Lower lobe of right lung (tissue), 2 donors: ENCODE data around the gene DTX3. TPM values are rescaled to one million over a fixed set of nuclear protein-coding genes. Genes with fewer than 3 reads are reported as not detected.
A peak's percentile ranks its signal among the peaks of the same experiment; 100 is the strongest.

ENCODE experiments used
- ATAC-seq, 2 donors: fragments of 200-7000 bp; cut with Tn5 transposase; one replicate each; pipeline ENCODE4 v1.9.1; 2020 to 2022; ENCODE audit warnings: mild to moderate bottlenecking in 2 of 2, moderate library complexity in 2 of 2
- DNase-seq: peaks from one replicate; pipeline ENCODE4 v3.0.0-alpha.2; 2020
- H3K27ac ChIP-seq: fragments of 200-600 bp; one replicate; pipeline ENCODE4 v1.8.0; 2022
- H3K27me3 ChIP-seq: fragments of 200-600 bp; one replicate; pipeline ENCODE4 v1.8.0; 2022; ENCODE audit warnings: low read depth
- H3K36me3 ChIP-seq: fragments of 200-600 bp; one replicate; pipeline ENCODE4 v1.8.0; 2022; ENCODE audit warnings: mild to moderate bottlenecking
- H3K4me1 ChIP-seq: fragments of 200-600 bp; one replicate; pipeline ENCODE4 v1.8.0; 2022
- H3K4me3 ChIP-seq: fragments of 200-600 bp; one replicate; pipeline ENCODE4 v1.8.0; 2022; ENCODE audit warnings: mild to moderate bottlenecking
- H3K9me3 ChIP-seq: fragments of 200-600 bp; one replicate; pipeline ENCODE4 v1.8.0; 2022
- intact Hi-C: fragments of 100-400 bp; cut with DNase I; formaldehyde crosslinking; loops from one replicate; pipeline ENCODE4 v1.11.0; 2022
- total RNA-seq: library from RNA; stranded (reverse); fragmentation: NEBNext Ultra II Directional; extraction: Animal tissue kit (Norgen Biotek cat#: 25700); gene quantifications from one replicate; pipeline ENCODE4 v1.2.1, GENCODE V29; 2021
- TF ChIP-seq, protein P1 (sequence below): fragments of 200-600 bp; IDR thresholded peaks from one replicate; pipeline ENCODE4 v1.8.0; 2022; ENCODE audit warnings: antibody characterized with exemption, mild to moderate bottlenecking
- donor health status: DM: no; HTN: yes; CAD: no; lungs with severe emphysema.

DTX3 gene
- total RNA-seq, 1 donor from 2014 or later, result 21.4 TPM

GRCh38 chr12:57605811-57606311 lies 1.2 kb downstream of the DTX3 start:
- Histone ChIP-seq H3K27ac (no peak overlapping the region), H3K27me3 (peaks cover 4% of the 10 kb centered on the region), H3K4me3 (peak overlapping the region; percentile 65), H3K36me3 (peaks cover 31% of the 10 kb centered on the region), H3K9me3 (no peaks in the 10 kb centered on the region), H3K4me1 (peaks cover 23% of the 10 kb centered on the region)
- DNase-seq (no peak), ATAC-seq (no peak)
- intact Hi-C loops, result no loop called here
- TF ChIP-seq, protein P1, sequence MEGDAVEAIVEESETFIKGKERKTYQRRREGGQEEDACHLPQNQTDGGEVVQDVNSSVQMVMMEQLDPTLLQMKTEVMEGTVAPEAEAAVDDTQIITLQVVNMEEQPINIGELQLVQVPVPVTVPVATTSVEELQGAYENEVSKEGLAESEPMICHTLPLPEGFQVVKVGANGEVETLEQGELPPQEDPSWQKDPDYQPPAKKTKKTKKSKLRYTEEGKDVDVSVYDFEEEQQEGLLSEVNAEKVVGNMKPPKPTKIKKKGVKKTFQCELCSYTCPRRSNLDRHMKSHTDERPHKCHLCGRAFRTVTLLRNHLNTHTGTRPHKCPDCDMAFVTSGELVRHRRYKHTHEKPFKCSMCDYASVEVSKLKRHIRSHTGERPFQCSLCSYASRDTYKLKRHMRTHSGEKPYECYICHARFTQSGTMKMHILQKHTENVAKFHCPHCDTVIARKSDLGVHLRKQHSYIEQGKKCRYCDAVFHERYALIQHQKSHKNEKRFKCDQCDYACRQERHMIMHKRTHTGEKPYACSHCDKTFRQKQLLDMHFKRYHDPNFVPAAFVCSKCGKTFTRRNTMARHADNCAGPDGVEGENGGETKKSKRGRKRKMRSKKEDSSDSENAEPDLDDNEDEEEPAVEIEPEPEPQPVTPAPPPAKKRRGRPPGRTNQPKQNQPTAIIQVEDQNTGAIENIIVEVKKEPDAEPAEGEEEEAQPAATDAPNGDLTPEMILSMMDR, result no peak

DNA sequence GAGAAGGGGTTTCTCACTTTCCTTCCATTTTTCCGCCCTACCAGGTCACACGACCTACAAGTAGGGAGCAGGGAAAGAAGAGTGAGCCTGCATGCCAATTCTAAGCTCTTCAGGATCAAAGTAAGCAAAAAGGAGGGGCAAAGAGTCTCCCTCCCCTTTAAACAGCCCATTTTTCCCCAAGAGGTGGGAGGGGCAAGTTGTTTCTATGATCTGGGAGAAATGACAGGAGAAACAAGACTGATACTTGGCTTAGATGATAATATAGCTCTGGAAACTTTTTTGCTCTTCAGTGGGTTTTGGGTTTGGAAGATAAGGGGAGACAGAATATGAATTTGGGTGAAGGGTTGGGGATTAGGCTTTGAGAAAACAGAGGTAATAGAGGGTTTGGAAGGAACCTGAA lies 1.8 kb downstream of the DTX3 start:
- ATAC-seq (no peak), DNase-seq (no peak)
- intact Hi-C loops, result no loop called here
- Histone ChIP-seq H3K9me3 (no peaks in the 10 kb centered on the region), H3K27ac (no peak overlapping the region), H3K36me3 (peaks cover 25% of the 10 kb centered on the region), H3K4me3 (no peak overlapping the region), H3K27me3 (peaks cover 6% of the 10 kb centered on the region), H3K4me1 (peaks cover 29% of the 10 kb centered on the region)
- TF ChIP-seq, protein P1, result no peak

GRCh38 chr12:57606821-57607220 lies 2.2 kb downstream of the DTX3 start:
- peaks cover 10% of the 10 kb centered on the region for H3K27me3 ChIP-seq
- H3K36me3 ChIP-seq, result peaks cover 21% of the 10 kb centered on the region
- no peak overlapping the region for H3K4me3 ChIP-seq
- H3K27ac ChIP-seq, result no peak overlapping the region
- H3K9me3 ChIP-seq, result no peaks in the 10 kb centered on the region
- ATAC-seq, result no peak
- DNase-seq, result no peak
- intact Hi-C loops, result no loop called here
- peaks cover 33% of the 10 kb centered on the region for H3K4me1 ChIP-seq
- TF ChIP-seq, protein P1, result no peak

- Histone ChIP-seq H3K4me3 (no peak overlapping the region), H3K36me3 (peaks cover 17% of the 10 kb centered on the region), H3K4me1 (peaks cover 37% of the 10 kb centered on the region), H3K9me3 (no peaks in the 10 kb centered on the region), H3K27ac (no peak overlapping the region), H3K27me3 (peaks cover 21% of the 10 kb centered on the region)
- no peak for DNase-seq
- no peak for ATAC-seq
- TF ChIP-seq, protein P1, result no peak
- intact Hi-C loops, result no loop called here
Observed at GRCh38 chr12:57607958-57608663, 3.5 kb downstream of the DTX3 start.

DNA sequence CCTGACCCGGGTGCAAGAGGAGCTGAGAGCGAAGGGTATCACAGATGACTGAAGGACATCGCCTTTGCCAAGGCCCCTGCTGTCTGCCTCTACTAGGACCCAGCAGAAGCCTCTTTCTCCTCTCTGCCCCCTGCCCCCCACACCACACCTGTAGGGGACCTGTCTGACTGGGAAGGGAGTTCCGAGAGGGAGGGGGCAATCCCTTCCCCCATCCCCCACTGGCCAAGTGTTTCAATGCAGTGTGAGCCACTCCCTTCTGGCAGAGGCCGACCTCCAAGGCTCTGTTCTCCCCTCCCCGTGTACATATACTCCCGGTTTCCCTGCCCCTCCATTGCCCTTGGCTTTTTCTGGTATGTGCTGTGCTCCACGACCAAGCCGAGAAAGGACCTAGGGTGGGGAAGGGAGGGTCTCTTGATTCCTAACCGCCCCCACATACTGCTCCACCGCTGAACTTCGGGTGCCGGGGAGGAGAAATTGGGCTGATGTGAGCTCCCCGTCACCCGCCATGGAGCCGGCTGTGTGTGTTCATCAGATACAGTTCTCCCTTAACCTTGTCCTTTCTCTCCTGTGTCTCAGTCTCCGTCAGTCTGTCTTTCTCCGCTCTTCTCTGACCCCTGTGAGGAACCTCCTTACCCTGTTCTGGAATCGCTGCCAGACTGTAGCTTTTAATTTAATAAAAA lies 4.6 kb downstream of the DTX3 start:
- TF ChIP-seq, protein P1, result no peak
- DNase-seq, result no peak
- Histone ChIP-seq H3K4me3 (no peak overlapping the region), H3K27ac (peak overlapping the region; percentile 36), H3K36me3 (peaks cover 17% of the 10 kb centered on the region), H3K9me3 (no peaks in the 10 kb centered on the region), H3K4me1 (peaks cover 28% of the 10 kb centered on the region), H3K27me3 (peaks cover 22% of the 10 kb centered on the region)
- ATAC-seq, result no peak
- intact Hi-C loops, result no loop called here
